ENCODE results near the gene RPL21. TPM values are rescaled to one million over a fixed set of nuclear protein-coding genes. Genes with fewer than 3 reads are reported as not detected.

The RPL21 gene
- total RNA-seq, 2 experiments from 2014 or later = 1,401 to 1,445 TPM

DNA sequence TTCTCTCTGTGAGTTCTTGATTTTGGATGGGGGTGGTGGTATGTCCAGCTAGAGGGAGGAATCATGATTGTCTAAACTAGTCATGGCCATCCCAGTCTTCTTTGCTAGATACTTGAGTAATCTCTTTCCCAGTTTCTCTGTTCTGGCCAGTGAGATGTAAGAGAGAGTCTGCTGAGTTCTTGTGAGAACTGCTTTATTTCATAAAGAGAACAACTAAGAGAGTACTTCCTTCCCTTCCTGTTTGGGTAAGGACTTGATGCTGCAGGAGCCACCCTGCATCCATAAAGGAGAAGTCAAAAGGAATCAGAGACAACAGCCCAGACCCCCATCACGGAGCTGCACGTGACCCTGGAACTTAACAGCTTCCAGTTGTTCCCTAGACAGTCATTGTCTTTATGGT lies 16.2 kb downstream of the RPL21 start:
- no peaks in the 10 kb centered on the region for H3K9me3 Mint-ChIP-seq
- POLR2A ChIA-PET = interaction anchor here (1.2 to 8.9 kb wide), 2 partner anchors 11 to 68 kb away, joined by 3 to 93 read pairs; no protein-coding TSS in a partner anchor

GRCh38 chr13:27269114-27269665 lies 17.8 kb downstream of the RPL21 start:
- peaks cover 9% of the 10 kb centered on the region for H3K4me1 Mint-ChIP-seq (ENCODE audit: low read depth)
- no peaks in the 10 kb centered on the region for H3K9me3 Mint-ChIP-seq
- no peak overlapping the region for H3K27ac Mint-ChIP-seq
- no peak overlapping the region for H3K4me3 Mint-ChIP-seq
- H3K36me3 Mint-ChIP-seq (ENCODE audit: low read depth) = peaks cover 2% of the 10 kb centered on the region
- H3K27me3 Mint-ChIP-seq = no peaks in the 10 kb centered on the region
- ATAC-seq (no peak), DNase-seq (no peak)
- intact Hi-C loops (cut with micrococcal nuclease) = loop anchor here (5.0 kb wide), 1 partner anchor 78 kb away; no protein-coding TSS in a partner anchor
- TF ChIP-seq CTCF (IDR thresholded peaks at IDR 0.05) = no peak
- CTCF ChIA-PET = interaction anchor here (1.1 to 4.2 kb wide), 5 partner anchors 12 to 284 kb away, joined by 3 to 32 read pairs (median 7); no protein-coding TSS in a partner anchor
- POLR2A ChIA-PET = interaction anchor here (8.9 kb wide), 1 partner anchor 13 kb away, joined by 93 read pairs; no protein-coding TSS in a partner anchor

More for the DNA sequence above, 16.2 kb downstream of the RPL21 start:
- H3K4me3 Mint-ChIP-seq = no peak overlapping the region
- CTCF ChIA-PET = interaction anchor here (0.8 to 2.5 kb wide), 5 partner anchors 10 to 95 kb away, joined by 3 to 7 read pairs (median 3); no protein-coding TSS in a partner anchor
- DNase-seq = no peak
- H3K4me1 Mint-ChIP-seq (ENCODE audit: low read depth) = peaks cover 20% of the 10 kb centered on the region
- intact Hi-C loops (cut with micrococcal nuclease) = loop anchor here (5.0 kb wide), 1 partner anchor 80 kb away; no protein-coding TSS in a partner anchor
- TF ChIP-seq CTCF (IDR thresholded peaks at IDR 0.05) = no peak
- ATAC-seq = no peak
- H3K27ac Mint-ChIP-seq = no peak overlapping the region
- H3K27me3 Mint-ChIP-seq = no peaks in the 10 kb centered on the region
- peaks cover 5% of the 10 kb centered on the region for H3K36me3 Mint-ChIP-seq (ENCODE audit: low read depth)

DNA sequence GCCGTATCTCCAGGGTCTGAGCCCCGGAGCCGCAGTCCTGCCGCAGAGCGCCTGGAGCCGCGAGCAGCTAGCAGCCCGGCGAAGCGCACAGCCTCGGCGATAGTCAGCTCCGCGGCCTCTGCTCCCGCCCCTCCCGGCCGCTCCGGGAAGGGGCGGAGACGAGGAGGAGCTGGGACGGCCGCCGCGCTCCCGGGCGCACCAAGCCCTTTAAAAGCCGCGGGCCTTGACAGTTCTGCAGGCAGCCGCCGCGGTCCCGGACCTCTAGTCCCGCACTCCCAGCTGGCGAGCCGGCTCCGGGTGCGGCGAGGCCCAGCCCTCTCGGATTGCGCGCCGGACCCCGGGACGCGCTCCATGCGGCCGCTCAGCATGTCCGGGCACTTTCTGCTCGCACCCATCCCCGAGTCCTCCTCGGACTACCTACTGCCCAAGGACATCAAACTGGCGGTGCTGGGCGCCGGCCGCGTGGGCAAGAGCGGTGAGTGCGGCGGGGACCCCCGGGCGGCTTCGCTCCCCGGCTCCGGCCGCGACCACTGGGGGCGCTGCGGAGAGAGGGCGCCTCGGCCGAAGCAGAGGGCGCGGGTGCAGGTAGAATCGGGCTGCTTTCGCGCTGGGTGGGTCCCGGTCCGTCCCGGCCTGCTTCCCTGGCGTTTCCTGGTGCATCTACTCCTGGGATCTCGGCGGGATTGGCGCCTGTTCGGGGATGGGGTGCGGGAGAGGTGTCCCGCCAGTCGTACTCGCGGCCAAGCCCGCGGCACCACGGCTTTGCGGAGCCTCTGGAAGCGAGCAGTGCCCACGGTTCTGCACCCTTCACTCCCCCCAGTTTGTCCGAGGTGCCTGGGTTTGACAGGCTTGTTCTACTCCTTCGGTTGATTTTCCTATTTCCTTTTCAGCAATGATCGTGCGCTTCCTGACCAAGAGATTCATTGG lies 19.5 kb downstream of the RPL21 start, which contains the start of gene RASL11A:
Gene RASL11A, plus strand, starts transcription at position 237 of the 927 bp plus-strand sequence. Its CDS starts 115 bp downstream, at position 352.
- ATAC-seq (peak; percentile 91), DNase-seq (peak; percentile 64)
- POLR2A ChIA-PET = interaction anchor here (8.9 kb wide), 1 partner anchor 14 kb away, joined by 93 read pairs; no protein-coding TSS in a partner anchor
- H3K4me3 Mint-ChIP-seq = peak within 1 kb of the TSS; percentile 77
- CTCF ChIA-PET = interaction anchor here (0.6 to 4.2 kb wide), 34 partner anchors 8 to 556 kb away, joined by 3 to 32 read pairs (median 4); no protein-coding TSS in a partner anchor
- no peak within 1 kb of the TSS for H3K27ac Mint-ChIP-seq
- no peaks in the 10 kb centered on the region for H3K36me3 Mint-ChIP-seq (ENCODE audit: low read depth)
- peaks cover 6% of the 10 kb centered on the region for H3K4me1 Mint-ChIP-seq (ENCODE audit: low read depth)
- peak; percentile 100 for TF ChIP-seq CTCF (IDR thresholded peaks at IDR 0.05)
- H3K27me3 Mint-ChIP-seq = no peaks in the 10 kb centered on the region
- no peaks in the 10 kb centered on the region for H3K9me3 Mint-ChIP-seq
- intact Hi-C loops (cut with micrococcal nuclease) = no loop called here

DNA sequence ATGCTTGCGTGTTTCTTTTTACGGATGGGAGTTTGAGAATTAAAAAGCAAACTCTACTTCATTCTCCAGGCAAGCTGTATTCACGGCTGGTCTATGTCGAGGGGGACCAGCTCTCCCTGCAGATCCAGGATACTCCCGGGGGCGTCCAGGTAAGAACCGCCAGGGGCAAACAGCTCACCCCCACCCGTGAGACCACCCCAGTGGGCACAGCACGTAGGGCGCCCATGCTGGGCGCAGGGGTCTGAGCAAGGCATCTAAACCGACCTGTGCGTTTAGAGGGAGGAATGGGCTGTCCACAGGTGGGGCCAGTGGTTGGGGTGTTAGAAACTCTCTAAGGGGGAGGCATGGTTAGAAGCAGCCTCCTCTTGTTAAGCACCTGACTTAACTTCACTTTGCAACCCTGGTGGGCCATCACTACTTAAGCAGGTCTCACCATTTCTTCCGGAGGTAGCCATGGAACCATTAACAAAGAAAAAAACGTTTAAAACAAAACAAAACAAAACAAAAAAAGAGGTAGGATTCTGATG lies 20.3 kb downstream of the RPL21 start:
- Mint-ChIP-seq H3K4me1 (ENCODE audit: low read depth) (peaks cover 6% of the 10 kb centered on the region), H3K36me3 (ENCODE audit: low read depth) (no peaks in the 10 kb centered on the region), H3K27me3 (no peaks in the 10 kb centered on the region), H3K9me3 (no peaks in the 10 kb centered on the region), H3K4me3 (peak overlapping the region; percentile 77), H3K27ac (no peak overlapping the region)
- TF ChIP-seq CTCF (IDR thresholded peaks at IDR 0.05) = no peak
- intact Hi-C loops (cut with micrococcal nuclease) = no loop called here
- DNase-seq (no peak), ATAC-seq (no peak)
- POLR2A ChIA-PET = interaction anchor here (8.9 kb wide), 1 partner anchor 15 kb away, joined by 93 read pairs; no protein-coding TSS in a partner anchor
- CTCF ChIA-PET = interaction anchor here (0.7 to 4.2 kb wide), 13 partner anchors 10 to 289 kb away, joined by 3 to 32 read pairs (median 4); no protein-coding TSS in a partner anchor

All from activated CD8-positive, alpha-beta T cell treated with anti-CD3 and anti-CD28 coated beads for 36 hours (primary cell).